Stimulated activated CD8-positive, alpha-beta memory T cell treated with anti-CD3 and anti-CD28 coated beads, Interleukin-2, amount 100 ng/mL, for 1 hour (primary cell): Measurements from ENCODE around the gene GRHL1.
"Not testable (repeated sequence)": the region's sequence is repeated elsewhere in the genome, so short reads cannot be mapped to it uniquely, and the experiment has no call there.

Source experiments
- DNase-seq, 2 donors: peaks; one replicate each; pipeline ENCODE4 v3.0.0-alpha.2; 2020; ENCODE audit warnings: low read depth in 2 of 2

GRHL1 gene

GRCh38 chr2:9951522-9952285 is at the start of gene GRHL1:
TSS of gene GRHL1 (plus strand) at chr2:9951693. CDS start at chr2:9951834, 141 bp downstream.
- DNase-seq, result peak; percentile 79 to 86

- no peak for DNase-seq
These were observed 46.1 kb upstream of the GRHL1 start for GRCh38 chr2:9905413-9905812.

GRCh38 chr2:9907402-9907801 is 44.1 kb upstream of the GRHL1 start:
- no peak for DNase-seq

- DNase-seq, result no peak
These were observed 42.9 kb upstream of the GRHL1 start for GRCh38 chr2:9908639-9909038.

- no peak for DNase-seq
These were observed 42.4 kb upstream of the GRHL1 start for GRCh38 chr2:9909106-9909505.

GRCh38 chr2:9910699-9911098 is 40.8 kb upstream of the GRHL1 start:
- DNase-seq, result no peak

- no peak for DNase-seq
These were observed 39.0 kb upstream of the GRHL1 start for GRCh38 chr2:9912468-9912867.

GRCh38 chr2:9914384-9915065 is 37.0 kb upstream of the GRHL1 start:
- no peak for DNase-seq

- no peak for DNase-seq
These were observed 33.2 kb upstream of the GRHL1 start for GRCh38 chr2:9918275-9918674.

GRCh38 chr2:9919512-9919911 is 32.0 kb upstream of the GRHL1 start:
- DNase-seq, result no peak

GRCh38 chr2:9927020-9927419 is 24.5 kb upstream of the GRHL1 start:
- DNase-seq, result not testable (repeated sequence)

GRCh38 chr2:9937258-9937657 is 14.2 kb upstream of the GRHL1 start:
- no peak for DNase-seq

GRCh38 chr2:9937968-9938367 is 13.5 kb upstream of the GRHL1 start:
- DNase-seq, result no peak

- DNase-seq, result no peak
These were observed 11.7 kb upstream of the GRHL1 start for GRCh38 chr2:9939587-9940485.

- DNase-seq, result no peak
These were observed 10.1 kb upstream of the GRHL1 start for GRCh38 chr2:9941196-9941995.

GRCh38 chr2:9941996-9942390 is 9.5 kb upstream of the GRHL1 start:
- no peak for DNase-seq

- DNase-seq, result no peak
These were observed 7.1 kb upstream of the GRHL1 start for GRCh38 chr2:9944330-9944758.

- no peak for DNase-seq
These were observed 5.9 kb upstream of the GRHL1 start for GRCh38 chr2:9945596-9945995.

- DNase-seq, result no peak
These were observed 5.4 kb upstream of the GRHL1 start for GRCh38 chr2:9946076-9946475.

GRCh38 chr2:9946818-9947217 is 4.7 kb upstream of the GRHL1 start:
- no peak for DNase-seq

- DNase-seq, result no peak
These were observed 2.8 kb upstream of the GRHL1 start for GRCh38 chr2:9948721-9949120.
